Measurements from ENCODE around the gene MRTFA.

DNA sequence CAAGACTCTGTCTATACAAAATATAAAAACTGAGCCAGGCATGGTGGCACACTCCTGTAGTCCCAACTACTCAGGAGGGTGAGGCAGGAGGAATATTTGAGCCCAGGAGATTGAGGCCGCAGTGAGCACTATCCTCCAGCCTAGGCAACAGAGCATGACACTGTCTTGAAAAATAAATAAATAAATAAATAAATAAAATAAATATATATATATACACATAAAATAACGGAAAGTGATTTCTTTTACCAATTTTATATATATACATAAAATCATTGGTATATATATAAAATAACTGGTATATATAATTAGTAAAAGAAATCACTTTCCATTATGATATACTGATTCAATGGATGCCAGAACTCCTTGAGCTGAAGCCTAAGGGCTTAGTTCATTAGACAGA is 91.8 kb downstream of the MRTFA start:
- no peak for TF ChIP-seq CTCF (conservative IDR thresholded peaks at IDR 0.05; ENCODE audit: low read length)
- no peak for TF ChIP-seq EZH2phosphoT487 (IDR thresholded peaks at IDR 0.05; ENCODE audit: borderline replicate concordance, low read depth, low read length)
